NCI-H2107 treated with DMSO at 0.1 percent for 48 hours (cell line): ENCODE results near the gene NECTIN4.
"Not testable (repeated sequence)": the region's sequence is repeated elsewhere in the genome, so short reads cannot be mapped to it uniquely, and the experiment has no call there.

Experiments
- DNase-seq: peaks from one replicate; lab custom pipeline; 2025; ENCODE audit not compliant: unreplicated experiment; lab: John Stamatoyannopoulos, UW

NECTIN4 gene

GRCh38 chr1:161065681-161066080 is 23.7 kb downstream of the NECTIN4 start:
- not testable (repeated sequence) for DNase-seq

GRCh38 chr1:161063936-161064335 is 25.4 kb downstream of the NECTIN4 start:
- DNase-seq: not testable (repeated sequence)

DNA sequence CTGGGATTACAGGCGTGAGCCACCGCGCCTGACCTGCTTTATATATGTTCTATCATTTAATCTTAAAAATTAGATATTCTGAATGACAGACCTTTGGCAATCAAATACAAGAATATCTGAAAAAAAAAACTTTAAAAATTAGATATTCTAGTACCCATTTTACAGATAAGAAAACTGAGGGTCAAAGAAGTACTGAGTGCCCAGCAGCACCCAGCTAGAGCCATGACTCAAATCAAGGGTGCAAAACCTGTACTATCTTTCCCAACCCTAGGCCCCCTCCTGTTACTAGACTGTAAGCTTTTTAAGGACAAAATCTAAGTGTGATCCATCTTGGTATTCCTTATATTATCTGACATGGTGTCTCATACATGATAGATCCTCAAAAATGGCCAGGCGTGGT is 27.9 kb downstream of the NECTIN4 start:
- DNase-seq: no peak

DNA sequence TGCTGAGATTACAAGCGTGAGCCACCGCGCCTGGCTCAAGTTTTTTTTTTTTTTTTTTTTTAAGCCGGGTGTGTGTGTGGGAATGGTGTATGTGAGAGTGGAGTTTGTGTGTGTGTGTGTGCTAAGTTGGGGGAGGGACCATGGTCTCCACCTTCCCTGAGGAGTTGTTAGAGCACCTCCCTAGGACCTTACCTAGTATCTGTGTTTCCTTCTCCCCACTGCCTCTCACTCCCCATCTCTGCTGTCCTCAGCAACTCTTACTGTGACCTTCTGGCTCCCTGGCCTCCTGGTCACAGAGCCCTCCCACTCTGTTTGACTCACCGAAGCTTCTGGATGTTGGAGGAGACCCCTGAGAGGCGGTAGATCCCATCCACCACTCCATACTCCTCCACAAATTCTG is 30.1 kb downstream of the NECTIN4 start:
- no peak for DNase-seq

- no peak for DNase-seq
Observed at GRCh38 chr1:161054805-161055204, 34.6 kb downstream of the NECTIN4 start.

- no peak for DNase-seq
Observed at GRCh38 chr1:161054232-161054631, 35.1 kb downstream of the NECTIN4 start.

GRCh38 chr1:161052899-161053298 is 36.5 kb downstream of the NECTIN4 start:
- no peak for DNase-seq

DNA sequence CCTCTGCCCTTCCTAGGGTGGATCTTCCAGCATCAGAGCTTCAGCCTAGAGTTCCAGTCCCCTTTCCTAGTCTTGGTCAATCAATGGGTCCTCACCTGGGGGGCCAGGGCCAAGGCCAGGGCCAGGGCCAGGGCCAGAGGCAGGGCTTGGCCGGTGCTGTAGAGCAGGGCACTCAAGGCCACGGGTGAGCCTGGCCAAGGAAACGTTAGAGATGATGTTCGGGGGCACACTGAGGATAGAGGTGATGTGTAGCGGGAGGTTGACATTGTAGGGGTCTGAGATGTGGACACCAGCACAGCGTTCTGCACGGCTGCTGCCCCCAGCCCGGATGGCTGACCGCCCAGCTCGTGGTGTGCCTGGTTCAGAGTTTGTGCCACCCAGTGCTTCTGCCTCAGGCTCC is 38.1 kb downstream of the NECTIN4 start:
- no peak for DNase-seq

- DNase-seq: no peak
Observed at GRCh38 chr1:161048949-161049722, 40.2 kb downstream of the NECTIN4 start.

DNA sequence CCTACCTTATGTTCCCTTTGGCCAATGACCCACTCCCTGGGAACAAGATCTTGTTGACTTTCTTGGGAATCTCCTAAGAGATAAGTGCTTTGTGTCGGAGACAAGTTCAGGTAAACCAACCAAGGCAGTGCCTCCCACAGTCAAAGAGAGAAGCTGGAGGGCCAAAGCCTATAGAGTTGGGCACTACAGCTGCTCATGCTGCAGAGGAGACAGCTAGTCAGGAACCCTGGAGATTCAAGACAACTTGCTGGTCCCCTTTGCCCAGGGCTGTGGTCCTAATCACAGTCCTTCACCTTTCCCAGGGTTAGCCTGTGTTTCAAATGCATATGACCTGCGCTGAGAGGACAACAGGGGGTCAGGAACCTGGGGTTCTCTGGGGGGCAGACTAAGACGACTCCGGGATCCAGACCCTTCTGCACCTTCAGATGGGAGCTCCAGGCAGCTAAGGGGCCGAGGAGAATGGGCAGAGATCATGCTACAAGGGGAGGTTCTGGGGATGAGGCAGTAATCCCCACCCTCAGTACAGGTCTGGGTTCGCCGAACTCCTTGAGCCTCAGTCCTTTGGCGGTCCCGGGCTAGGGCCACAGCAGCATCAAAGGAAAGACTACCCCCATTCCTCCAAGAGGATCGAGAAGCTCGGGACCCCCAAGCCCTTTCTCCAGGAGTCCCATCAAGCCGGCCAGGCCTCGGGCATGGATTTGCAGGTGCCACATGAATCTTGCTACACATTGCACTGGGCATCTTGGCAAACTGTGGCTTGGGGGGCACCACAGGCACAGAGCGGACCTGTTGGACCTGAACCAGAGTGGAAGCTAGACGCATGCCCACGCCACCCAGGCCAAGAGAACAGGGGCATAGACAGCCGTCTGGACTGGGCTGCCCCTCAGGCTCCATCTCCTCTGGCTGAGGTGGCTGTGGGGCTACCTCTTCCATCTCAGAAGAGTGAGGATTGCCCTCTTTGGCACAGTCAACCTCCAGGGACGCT is 41.6 kb downstream of the NECTIN4 start:
- DNase-seq: no peak

GRCh38 chr1:161046605-161047228 is 42.6 kb downstream of the NECTIN4 start:
- DNase-seq: no peak

DNA sequence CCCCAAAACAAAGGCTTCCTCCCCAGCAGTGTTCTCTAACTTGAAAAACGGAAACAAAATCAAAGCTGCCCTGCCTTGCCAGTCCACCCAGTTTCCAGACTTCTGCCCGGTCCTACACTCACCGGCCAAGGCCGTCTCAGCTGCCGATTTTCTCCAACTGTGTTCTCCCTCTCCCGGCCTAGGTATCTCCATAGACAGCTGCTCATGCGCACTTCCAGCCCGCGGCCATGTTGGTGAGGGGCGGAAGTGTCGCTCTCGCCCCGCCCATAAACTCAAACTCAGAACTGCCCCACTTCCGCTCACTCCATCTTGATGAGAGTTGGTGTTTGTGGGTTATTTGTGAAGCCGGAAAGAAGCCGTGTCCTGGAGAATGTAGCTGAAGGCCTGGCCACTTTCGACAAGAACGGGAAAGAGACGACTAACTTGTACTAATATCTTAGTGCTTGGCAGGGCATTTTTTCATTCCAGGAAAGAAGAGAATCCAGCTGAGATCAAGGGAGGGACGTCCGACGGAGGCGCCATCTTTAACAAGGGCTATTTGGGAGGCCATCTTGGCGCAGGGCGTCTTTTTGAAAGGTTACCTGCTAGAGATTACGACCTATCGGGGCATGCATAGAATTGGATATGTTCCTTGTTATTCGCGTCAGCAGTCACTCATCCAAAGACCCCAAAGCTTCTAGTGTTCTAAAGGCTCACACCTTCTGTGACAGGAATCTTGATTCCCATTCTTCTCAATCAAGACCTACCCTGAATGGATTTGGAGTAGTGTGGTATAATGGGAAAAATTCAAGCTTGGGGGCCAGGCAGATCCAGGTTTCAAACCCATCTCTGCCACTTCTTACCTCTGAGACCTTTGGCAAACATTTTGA is 43.4 kb downstream of the NECTIN4 start, which contains the start of gene USF1:
Gene USF1 (minus strand): TSS at position 242 of the 869 bp plus-strand sequence. CDS start 2,702 bp downstream, outside the sequence.
- DNase-seq: peak; percentile 97

GRCh38 chr1:161044908-161045735 is 44.2 kb downstream of the NECTIN4 start:
- peak; percentile 74 for DNase-seq

GRCh38 chr1:161044535-161044907 is 44.8 kb downstream of the NECTIN4 start:
- DNase-seq: no peak

DNA sequence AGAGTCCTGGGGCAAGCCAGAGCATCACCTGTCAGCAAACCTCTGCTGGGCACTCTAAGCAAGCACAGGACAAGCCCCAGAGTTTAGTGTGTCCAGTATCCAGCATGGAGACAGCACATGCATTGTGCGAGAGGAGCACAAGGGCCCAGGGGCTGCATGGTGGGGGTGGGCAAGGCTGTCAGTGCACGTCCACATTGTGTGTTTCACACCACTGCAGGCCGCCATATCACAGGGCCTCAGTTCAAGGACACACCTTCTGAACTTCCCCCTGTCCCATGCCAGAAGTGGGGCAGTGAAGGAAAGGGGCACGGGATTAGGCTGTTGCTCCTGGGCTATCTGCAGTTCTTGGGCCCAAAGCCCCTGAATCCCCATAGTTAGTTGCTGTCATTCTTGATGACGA is 49.8 kb downstream of the NECTIN4 start:
- DNase-seq: no peak

- no peak for DNase-seq
Observed at GRCh38 chr1:161039154-161039545, 50.2 kb downstream of the NECTIN4 start.

GRCh38 chr1:161038523-161039153 is 50.7 kb downstream of the NECTIN4 start, which contains the start of gene TSTD1:
Gene TSTD1 (minus strand): TSS chr1:161038964. CDS start chr1:161038889, 75 bp downstream.
- DNase-seq: peak; percentile 61

DNA sequence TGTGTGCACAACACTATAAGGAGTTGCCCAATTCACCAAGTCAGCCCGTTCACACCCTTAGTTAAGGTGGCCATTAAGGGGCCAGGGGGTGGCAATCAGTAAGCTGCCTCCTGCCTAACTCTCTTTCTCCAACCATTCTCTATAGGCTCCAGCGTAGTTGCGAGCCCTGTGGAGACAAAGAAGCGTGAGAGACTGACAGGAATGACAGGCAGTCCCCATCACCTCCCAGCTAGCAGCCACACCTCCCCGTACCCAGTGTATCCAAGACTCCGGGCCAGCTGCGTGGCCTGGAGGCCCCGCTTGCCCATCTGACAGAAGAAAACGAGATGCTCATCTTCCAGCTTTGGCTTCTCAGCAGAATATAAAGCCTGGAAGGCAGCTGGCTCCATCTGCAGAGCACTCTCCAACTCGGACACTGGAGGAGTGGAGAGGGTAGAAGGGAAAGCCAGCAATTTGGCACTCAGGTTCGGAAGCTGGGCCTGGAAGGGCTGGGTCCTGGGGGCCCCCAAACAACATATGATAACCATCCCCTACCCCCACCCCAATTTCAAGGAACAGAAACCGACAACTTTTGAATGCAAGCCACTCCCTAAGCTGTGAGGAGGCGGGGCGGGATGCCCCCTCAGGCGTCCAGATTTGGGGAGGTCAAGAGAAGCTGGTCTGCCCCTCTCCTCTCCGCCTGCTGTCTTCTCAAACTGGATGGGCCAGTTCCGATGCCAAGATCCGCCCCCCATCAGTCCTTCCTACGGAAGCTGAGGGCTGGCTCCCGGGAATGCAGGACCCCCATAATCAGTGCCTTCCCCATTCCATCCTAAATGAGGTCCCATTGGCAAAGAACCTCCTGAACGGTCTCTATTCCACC is 51.5 kb downstream of the NECTIN4 start:
- no peak for DNase-seq
